Measurements from ENCODE around the gene PHRF1.

Gene PHRF1

DNA sequence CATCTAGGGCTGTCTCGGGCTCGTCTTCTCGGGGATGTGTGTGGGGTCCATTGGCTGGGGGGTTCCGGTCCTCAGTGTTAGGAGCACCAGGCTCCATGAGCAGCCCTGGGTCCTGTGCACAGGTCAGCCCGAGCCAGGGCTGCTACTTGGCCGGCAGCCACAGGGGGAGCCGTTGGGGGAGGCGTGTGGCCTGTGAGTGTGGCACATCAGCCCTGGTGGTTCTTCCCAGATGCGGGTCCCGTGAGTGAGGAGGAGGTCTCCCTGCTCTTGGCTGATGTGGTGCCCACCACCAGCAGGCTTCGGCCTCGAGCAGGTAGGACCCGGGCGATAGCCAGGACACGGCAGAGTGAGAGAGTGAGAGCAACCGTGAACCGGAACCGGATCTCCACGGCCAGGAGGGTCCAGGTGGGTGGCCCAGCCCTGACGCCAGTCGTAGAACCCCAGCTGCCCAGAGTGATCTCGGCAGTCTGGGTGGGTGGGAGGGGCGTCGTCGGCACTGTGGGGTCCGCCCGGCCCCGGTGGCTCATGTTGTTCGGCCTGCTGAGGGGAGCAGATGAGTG, 21.0 kb downstream of the PHRF1 start:
- no peak for DNase-seq (ENCODE audit: low spot score)

DNA sequence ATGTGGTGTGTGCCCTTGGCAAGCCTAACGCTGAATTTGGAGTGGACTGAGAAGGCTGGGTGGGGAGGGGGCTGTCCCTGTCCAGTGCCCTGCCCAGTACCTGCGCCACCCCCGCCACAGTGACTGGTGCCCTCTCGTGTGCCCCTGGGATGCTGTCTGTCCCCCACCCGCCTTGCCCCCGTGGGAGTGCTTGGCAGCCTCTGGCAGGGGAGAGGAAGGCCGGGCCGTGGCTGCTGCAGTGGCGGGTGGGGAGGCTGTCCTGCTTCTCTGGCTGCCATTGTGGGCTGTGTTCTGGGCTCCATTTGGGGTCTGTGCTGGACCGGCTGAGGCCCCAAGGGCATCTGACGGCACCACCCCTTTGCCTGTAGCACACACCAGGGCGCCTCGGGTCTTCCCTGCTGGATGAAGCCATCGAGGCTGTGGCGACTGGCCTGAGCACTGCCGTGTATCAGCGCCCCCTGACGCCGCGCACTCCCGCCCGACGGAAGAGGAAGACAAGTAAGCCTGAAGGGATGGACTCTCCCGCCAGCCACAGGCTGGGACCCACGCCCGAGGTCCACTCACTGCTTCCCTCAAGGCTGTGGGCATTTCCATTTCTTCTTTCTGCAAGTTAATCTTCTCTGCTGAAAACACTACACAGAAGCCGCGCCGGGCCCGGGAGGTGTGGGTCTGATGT, 21.9 kb downstream of the PHRF1 start:
- no peak for DNase-seq (ENCODE audit: low spot score)

DNA sequence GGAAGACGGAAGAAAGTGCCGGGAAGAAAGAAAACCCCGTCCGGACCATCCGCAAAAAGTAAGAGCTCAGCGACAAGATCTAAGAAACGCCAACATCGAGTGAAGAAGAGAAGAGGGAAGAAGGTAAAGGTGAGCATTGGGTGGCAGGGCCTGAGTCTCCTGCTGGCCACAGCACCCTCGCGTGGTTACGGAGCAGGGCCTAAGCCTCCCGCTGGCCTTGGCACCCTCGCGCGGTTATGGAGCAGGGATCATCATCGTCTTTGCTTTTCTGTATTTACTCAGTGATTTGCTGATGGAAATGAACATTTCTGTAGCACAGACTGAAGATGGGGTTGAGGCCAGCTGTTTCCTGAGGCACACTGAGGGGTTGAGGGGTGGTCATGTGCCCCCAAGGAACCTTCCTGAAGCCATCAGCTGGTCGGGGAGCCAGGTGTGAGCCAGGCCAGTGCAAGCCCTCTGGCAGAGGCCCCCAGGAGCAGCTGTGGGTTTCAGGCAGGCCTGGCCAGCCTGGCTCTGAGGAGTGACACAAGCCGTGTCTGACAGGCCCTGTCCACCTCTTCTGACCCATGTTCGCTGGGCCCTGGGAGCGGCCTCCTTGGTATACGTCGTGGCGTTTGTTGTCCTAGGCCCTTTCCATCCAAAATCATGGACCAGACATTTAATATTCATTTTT, 25.4 kb downstream of the PHRF1 start:
- no peak for DNase-seq (ENCODE audit: low spot score)

DNA sequence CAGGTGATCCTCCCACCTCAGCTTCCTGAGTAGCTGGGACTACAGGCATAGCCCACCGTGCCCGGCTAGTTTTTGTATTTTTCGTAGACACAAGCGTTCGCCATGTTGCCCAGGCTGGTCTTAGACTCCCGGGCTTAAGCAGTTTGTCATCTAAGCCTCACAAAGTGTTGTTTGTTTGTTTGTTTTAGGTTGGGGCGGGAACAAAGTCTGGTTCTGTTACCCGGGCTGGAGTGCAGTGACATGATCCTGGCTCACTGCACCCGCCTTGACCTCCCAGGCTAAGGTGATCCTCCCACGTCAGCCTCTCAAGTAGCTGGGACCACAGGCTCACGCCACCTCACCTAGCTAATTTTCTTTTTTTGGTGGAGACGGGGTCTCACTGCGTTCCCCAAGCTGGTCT, 26.9 kb downstream of the PHRF1 start:
- DNase-seq (ENCODE audit: low spot score), result no peak

DNA sequence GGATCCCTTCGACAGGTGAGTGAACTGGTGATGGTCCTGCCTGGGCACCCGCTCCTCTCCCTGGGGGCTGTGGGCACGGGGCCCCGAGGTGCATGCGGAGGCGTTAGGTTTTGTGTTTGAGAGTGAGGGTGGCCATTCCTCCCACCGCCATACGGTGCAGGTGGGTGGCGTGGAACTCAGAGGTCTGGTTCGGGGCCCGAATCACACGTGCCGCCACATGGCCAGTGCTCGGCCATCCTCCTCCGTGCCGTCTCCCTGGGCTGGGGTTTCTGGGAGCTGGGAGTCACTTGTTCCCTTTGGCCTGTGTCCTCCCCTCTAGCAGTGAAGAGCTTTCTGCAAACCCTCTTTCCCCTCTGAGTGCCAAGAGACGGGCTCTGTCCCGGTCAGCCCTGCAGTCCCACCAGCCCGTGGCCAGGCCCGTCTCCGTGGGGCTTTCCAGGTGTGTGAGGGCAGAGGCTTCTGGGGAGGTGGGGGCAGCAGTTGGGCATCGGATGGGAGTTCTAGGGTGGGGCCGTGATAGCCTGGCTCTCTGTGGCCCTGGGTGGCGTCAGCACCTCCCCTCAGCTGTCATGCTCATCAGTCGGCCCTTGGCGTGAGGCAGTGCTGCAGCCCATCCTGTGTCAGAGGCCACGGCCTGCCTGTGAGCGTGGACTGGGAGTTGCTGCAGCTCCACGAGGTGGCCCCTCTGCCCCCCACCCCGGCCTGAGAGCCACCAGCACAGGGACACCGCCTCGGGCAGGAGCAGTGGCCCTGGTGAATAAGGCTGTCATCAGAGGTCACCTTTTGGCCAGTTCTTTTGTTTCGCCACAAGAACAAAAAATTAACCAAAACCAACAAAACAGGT, 29.2 kb downstream of the PHRF1 start:
- DNase-seq (ENCODE audit: low spot score), result no peak

DNA sequence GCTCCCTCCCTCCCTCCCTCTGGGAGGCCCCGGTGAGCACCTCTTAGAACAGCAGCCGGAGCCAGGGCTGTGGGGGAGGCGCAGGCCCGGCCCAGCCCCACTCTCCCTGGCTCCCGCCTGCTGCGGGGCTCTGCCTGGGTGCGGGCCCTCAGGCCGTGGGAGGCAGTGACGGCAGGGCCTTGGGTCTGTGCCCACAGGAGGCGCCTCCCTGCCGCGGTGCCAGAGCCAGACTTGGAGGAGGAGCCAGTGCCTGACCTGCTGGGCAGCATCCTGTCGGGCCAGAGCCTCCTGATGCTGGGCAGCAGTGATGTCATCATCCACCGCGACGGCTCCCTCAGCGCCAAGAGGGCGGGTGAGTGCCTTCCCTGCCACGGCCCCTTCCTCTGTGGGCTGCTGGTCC, 30.0 kb downstream of the PHRF1 start:
- peak; percentile 89 for DNase-seq (ENCODE audit: low spot score)

DNA sequence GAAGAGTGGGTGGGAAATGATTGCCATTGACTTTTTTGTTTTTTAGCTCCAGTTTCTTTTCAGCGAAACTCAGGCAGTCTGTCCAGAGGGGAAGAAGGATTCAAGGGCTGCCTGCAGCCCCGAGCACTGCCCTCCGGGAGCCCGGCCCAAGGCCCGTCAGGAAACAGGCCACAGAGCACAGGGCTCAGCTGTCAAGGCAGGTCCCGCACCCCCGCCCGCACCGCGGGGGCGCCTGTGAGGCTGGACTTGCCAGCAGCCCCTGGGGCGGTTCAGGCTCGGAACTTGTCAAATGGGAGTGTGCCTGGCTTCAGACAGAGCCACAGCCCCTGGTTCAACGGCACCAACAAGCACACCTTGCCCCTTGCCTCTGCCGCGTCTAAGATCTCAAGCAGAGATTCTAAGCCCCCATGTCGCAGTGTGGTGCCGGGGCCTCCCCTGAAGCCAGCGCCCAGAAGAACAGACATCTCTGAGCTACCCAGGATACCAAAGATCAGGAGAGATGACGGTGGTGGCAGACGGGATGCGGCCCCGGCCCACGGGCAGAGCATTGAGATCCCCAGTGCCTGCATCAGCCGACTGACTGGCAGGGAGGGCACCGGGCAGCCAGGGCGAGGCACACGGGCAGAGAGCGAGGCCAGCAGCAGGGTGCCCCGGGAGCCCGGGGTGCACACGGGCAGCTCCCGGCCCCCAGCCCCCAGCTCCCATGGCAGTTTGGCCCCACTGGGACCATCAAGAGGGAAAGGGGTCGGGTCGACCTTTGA, 30.9 kb downstream of the PHRF1 start:
- no peak for DNase-seq (ENCODE audit: low spot score)

DNA sequence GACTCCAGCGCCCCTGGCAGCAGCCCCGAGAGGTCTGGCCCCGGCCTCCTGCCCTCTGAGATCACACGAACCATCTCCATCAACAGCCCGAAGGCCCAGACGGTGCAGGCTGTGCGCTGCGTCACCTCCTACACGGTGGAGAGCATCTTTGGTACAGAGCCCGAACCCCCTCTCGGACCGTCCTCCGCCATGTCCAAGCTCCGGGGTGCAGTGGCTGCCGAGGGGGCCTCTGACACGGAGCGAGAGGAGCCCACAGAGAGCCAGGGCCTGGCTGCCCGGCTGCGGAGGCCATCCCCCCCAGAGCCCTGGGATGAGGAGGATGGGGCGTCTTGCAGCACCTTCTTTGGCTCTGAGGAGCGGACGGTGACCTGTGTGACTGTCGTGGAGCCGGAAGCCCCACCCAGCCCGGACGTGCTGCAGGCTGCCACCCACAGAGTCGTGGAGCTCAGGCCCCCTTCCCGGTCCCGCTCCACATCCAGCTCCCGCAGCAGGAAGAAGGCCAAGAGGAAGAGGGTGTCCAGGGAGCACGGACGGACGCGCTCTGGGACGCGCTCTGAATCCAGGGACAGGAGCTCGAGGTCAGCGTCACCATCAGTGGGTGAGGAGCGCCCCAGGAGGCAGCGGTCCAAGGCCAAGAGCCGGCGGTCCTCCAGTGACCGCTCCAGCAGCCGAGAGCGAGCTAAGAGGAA, 31.8 kb downstream of the PHRF1 start:
- no peak for DNase-seq (ENCODE audit: low spot score)

DNA sequence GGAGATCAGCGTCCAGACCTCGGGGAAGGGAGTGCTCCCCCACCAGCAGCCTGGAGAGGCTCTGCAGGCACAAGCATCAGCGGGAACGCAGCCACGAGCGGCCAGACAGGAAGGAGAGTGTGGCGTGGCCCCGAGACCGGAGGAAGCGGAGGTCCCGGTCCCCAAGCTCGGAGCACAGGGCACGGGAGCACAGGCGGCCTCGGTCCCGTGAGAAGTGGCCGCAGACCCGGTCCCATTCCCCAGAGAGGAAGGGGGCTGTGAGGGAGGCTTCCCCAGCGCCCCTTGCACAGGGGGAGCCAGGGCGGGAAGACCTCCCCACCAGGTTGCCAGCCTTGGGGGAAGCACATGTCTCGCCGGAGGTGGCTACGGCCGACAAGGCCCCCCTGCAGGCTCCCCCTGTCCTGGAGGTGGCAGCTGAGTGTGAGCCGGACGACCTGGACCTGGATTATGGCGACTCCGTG, 32.6 kb downstream of the PHRF1 start:
- DNase-seq (ENCODE audit: low spot score), result no peak

DNA sequence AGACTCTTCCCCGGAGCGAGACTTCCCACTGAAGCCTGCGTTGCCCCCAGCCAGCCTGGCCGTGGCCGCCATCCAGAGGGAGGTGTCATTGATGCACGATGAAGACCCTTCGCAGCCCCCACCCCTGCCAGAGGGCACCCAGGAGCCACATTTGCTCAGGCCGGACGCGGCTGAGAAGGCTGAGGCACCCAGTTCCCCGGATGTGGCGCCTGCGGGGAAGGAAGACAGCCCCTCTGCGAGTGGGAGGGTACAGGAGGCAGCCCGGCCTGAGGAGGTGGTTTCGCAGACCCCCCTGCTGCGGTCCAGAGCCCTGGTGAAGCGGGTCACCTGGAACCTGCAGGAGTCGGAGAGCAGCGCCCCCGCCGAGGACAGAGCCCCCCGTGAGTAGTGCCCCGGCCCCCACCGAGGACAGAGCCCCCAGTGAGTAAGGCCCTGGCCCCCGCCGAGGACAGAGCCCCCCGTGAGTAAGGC, 33.1 kb downstream of the PHRF1 start:
- no peak for DNase-seq (ENCODE audit: low spot score)

DNA sequence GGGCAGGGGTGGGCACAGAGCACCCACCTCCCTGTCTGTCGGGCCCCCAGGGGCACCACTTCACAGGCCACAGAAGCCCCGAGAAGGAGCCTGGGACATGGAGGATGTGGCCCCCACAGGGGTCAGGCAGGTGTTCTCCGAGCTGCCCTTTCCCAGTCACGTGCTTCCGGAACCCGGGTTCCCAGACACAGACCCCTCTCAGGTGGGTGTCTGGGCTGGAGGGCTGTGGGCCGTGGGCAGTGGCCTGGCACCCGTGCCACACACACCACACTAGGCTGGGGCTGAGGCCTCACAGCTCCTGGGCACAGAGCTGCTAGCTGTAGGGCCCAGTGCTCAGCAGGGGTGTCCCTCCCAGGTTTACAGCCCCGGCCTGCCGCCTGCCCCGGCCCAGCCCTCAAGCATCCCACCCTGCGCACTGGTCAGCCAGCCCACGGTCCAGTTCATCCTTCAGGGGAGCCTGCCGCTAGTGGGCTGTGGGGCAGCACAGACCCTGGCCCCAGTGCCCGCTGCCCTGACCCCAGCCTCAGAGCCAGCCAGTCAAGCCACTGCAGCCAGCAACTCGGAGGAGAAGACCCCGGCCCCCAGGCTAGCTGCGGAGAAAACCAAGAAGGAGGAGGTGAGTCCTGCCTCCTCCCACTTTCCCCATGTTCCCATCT, 34.0 kb downstream of the PHRF1 start:
- DNase-seq (ENCODE audit: low spot score), result no peak

DNA sequence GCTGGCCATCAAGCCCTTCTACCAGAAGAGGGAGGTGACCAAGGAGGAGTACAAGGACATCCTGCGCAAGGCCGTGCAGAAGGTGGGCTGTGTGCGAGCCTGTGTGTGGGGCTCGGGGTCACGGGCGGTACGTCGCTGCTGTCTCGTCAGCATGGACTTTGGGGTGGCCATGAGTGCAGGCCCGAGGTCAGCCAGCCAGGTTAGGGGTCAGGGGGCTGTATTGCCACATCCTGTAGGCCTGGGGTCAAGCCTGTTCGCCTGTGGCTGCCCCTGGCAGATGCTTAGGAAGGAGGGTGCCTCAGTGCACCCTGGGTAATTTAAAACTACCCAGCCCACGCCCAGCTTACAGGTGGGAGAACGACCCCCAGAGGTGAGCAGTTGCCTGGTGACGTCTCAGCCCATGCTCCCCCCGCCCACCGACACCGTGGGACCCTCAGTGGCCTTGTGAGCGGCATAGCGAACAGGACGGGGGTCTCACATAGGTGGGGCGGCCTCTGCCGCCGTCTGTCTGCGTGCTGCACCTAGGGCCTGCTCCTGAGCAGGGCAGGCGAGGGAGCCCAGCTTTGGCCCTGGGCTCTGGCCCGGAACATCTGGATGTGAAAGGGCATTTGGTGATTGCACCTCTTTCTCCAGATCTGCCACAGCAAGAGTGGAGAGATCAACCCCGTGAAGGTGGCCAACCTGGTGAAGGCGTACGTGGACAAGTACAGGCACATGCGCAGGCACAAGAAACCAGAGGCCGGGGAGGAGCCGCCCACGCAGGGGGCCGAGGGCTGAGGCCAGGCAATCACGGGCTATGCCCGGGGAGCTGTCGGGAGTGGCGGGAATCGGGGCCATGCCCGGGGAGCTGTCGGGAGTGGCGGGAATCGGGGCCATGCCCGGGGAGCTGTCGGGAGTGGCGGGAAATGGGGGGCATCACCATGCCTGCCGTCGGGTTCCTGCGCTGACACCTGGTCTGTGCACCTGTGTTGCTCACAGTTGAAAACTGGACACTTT, 35.0 kb downstream of the PHRF1 start:
- no peak for DNase-seq (ENCODE audit: low spot score)

DNA sequence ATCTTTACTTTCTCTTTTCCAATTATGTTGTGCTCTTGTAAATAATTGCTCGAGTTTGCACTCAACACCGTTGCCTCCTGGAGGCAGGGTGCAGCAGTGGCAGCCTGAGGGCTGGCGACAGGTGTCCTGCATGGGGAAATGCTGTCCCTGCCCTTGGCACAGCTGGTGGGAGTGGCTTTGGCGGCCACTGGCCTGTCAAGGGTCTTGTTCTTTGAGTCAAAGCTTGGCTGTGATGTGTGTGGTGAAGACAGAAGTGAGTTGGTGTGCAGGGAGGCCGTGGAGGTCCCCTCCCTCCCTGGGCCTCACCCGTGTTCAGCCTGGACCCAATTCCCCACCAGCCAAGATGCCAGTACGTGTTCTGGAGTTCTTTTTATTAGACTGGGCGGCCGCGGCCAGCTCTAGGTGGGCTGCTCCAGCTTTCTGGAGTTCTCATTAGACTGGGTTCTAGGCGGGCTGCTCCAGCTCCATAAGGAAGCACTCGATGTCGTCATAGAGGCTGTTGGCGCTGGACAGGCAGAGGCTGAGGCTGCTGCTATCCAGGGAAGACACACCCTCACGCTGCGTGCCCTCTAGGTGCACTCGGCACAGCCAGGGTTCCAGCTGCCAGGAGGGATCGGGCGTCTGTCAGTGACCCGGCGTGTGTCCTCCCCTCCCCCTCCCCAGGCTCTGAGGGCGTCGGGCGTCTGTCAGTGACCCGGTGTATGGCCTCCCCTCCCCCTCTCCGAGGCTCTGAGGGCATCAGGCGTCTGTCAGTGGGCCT, 36.1 kb downstream of the PHRF1 start:
- DNase-seq (ENCODE audit: low spot score), result no peak

DNA sequence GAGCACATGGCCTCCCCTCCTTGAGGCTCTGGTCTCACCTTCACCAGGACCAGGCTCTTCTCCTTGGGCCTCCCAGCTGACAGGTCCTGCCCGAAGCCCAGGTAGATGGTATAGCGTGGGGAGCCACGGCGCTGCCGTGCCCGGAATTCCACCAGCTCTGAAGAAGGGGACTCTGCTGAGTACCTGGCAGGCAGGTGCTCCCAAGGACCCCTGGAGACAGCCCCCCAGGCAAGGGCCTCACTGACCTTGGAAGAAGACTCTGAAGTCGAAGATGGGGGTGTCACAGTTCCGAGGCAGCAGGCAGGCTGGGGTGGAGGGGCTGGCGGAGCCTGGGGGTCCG, 36.7 kb downstream of the PHRF1 start:
- no peak for DNase-seq (ENCODE audit: low spot score)

DNA sequence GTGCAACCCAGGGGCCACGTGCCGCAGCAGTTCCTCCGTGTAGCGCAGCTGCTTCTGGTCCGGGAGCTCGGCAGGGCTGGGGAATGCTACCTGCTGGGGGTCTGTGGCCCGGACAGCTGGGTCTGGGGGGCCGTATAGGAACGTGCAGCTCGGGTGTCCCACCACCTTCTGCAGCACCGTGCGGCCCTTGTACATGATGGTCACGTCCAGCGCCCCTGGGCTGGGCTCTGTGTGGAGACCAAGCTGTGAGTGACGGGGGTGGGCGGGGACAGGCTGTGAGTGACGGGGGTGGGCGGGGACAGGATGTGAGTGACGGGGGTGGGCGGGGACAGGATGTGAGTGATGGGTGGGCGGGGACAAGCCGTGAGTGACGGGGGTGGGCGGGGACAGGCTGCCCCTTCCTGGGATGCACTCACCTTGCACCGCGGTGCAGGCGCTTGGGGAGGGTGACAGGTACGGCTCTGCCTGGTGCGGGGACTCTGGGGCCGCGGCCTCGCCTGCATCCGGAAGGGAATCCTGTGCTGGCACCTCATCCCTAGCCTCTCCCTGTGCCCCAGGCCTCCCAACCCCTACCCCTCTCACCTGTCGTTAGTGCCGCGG, 37.2 kb downstream of the PHRF1 start:
- peak; percentile 58 for DNase-seq (ENCODE audit: low spot score)

DNA sequence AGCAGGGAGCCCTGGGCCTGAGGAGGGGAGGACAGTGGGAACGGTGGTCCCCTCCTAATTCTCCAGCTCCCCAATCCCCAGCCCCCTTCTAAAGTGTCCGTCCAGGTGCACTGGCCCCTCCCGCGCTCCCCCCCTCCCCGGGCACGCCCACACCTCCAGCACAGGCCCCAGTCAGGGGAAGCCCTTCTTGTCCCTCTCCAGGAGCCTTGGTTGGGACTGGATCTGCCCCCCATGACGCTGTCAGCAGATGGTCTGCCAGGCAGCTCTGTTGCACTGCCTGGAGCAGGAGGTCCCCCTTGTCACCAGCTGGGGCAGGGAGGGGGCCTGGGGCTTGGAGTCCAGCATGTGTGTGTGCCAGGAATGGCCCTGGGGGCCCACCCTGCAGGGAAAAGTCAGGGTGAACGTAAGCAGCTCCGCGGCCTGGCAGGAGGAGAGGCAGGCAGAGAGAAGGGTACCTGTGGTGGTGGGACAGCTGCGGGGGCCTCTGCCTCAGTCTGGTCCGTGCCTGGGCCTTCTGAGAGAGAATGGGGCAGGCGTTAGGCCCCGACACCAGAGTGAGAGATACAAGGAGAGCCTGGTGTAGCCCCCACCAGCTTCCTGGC, 37.9 kb downstream of the PHRF1 start:
- DNase-seq (ENCODE audit: low spot score), result no peak

DNA sequence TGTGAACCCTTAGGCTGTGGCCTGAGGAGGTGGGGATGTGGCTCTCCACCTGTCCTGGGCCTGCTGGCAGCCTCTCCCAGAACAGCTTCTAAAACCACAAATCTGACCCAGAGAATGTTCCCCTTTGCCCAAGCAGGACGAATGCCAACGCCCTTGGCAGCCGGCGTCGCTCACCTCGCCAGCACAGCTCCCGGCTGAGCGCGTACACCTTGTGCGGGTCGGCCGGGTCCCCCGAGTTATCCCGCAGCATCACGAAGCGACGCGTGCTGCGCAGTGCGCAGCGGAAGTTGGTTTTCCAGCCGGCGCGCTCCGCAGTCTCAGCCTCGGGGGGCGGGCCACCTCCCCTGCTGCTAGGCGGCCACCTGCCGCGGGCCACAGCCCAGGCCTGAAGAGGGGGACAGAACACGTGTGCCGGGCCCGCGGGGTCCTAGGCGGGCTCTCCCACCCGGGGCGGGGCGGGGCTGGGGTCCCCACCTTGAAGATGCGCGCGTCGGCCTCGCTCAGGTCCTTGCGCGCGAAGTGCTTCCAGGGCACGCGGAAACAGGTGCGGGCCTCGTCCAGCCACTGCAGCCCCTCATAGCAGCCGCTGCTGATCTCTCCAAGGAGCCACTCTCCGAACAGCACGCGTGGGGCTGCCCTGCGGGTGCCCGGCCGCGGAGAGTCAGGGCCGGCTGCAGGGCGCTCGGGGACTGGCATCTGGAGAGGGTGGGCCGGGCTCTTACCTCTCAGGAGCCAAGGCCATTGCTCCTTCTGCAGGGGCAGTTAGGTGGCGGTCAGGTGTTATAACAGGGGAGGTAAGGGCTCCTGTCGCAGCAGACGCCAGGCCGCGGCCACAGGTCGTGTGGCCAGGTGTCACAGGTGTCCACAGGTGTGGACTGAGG, 38.6 kb downstream of the PHRF1 start:
- DNase-seq (ENCODE audit: low spot score), result peak; percentile 64

Data from cerebellar cortex (tissue), 1 donor.